Effector CD4-positive, alpha-beta T cell (primary cell): ENCODE data around the gene IRAK3.
"Not testable (repeated sequence)": the region's sequence is repeated elsewhere in the genome, so short reads cannot be mapped to it uniquely, and the experiment has no call there.

Experiments used
- DNase-seq: peaks from one replicate; pipeline ENCODE4 v3.0.0-alpha.2; 2020

The IRAK3 gene

DNA sequence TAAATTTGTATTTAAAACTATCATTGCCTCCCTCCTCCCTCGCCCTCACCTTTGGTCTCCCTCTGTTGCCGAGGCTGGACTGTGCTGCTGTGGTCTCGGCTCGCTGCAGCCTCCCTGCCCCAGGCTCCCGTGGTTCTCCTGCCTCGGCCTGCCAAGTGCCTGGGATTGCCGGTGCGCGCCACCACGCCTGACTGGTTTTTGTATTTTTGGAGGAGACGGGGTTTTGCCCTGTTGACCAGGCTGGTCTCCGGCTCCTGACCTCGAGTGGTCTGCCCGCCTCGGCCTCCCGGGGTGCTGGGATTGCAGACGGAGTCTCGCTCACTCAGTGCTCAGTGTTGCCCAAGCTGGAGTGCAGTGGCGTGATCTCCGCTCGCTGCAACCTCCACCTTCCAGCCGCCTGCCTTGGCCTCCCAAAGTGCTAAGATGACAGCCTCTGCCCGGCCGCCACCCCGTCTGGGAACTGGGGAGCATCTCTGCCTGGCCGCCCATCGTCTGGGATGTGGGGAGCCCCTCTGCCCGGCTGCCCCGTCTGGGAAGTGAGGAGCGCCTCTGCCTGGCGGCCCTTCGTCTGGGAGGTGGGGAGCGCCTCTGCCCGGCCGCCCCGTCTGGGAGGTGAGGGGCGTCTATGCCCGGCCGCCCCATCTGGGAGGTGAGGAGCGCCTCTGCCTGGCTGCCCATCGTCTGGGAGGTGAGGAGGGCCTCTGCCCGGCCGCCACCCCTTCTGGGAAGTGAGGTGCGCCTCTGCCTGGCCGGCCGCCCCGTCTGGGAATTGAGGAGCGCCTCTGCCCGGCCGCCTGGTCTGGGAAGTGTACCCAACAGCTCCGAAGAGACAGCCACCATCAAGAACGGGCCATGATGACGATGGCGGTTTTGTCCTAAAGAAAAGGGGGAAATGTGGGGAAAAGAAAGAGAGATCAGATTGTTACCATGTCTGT is 14.4 kb upstream of the IRAK3 start:
- not testable (repeated sequence) for DNase-seq

DNA sequence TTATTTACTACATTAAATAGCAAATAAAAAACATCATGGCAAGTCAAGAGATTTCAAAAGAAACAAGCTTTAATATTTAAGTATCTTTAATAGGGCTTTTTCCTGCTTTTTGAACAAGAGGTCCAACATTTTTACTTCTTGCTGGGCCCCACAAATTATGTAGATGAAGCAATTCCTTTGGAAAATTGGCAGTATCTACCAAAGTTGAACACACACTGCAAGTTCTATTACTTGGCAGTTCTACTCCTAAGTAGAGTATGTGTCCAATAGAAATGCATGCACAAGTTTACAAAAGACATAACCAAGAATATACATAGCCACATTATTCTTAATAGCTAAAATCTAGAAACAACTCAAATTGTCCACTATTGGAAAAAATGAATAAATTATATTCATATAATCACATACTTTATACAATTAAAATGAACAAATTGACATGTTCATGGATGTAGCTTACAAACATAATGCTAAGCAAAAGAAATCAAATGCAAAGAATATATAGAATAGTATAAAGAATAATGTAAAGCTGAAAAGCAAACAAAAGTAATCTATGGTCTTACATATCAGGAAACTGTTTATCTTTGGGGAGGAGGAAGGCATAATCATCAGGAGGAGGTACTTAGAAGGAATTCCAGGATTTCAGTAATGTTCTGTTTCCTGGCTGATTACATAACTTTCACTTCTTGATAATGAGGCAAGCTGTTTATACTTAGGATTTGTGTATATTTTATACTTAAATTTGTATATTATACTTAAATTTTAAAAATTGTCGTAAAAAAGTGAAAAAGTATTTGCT is 12.7 kb upstream of the IRAK3 start:
- DNase-seq: no peak

DNA sequence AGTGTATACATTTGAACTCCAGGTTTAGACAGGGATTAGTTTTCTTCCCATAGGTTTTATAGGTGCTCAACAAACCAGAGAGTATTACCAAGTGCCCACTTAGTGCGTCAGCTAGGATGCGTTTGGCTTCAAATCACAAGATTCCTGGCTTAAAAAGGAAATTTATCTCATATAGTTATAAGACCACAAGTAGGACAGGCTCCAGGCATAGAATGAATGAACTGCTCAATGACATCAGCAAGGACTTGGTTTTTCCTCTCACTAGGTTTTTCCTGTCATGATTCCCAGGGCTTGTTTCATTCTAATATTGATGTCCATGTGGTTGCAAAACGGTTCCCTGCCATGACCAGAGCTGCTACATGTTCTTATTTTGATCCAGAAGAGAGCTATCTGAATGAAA is 6.1 kb upstream of the IRAK3 start:
- no peak for DNase-seq

DNA sequence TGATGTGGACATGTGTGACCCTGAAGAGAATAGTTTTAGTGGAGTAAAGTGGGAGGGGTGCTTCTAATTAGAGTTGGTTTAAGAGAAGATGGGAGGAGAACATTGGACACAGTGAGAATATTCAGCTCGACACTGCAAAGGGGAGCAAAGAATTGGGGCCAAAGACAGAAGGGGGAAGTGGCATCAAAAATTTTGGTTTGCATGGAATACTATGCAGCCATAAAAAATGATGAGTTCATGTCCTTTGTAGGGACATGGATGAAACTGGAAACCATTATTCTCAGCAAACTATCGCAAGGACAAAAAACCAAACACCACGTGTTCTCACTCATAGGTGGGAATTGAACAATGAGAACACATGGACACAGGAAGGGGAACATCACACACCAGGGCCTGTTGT is 4.2 kb upstream of the IRAK3 start:
- not testable (repeated sequence) for DNase-seq

DNA sequence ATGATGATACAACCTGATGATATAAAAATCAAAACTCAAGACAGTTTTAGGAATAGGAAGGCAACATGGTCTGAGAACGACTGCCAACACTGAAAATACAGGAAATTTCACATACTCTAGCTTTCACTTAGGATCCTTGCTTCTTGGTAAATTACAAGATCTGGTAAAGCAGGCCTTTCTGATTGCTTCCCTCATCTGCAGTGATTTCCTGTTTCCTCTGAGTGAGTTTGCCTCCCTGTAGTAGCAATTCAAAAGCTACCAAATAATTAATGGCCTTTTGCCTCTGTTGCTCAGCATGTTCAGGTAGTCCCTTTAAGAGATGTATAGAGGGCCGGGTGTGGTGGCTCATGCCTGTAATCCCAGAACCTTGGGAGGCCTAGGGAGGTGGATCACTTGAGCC is 2.0 kb upstream of the IRAK3 start:
- DNase-seq: no peak

DNA sequence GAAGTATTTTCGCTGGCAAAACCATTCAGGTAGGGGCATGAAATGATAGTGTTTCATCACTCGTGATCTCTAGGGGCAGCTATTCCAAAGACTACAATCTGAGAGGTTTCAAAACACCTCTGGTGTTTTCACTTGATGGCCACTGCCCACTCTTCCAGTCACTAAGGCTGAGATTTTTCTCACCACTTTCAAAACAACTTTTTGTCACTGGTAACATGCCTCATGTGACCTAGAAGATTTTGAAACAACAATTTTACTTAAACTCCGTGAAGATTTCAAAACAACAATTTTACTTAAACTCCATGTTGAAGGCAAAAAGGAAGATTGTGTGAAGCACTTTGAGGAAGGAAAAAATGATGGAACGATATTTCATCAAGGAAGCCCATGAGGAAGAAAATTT is 1.2 kb upstream of the IRAK3 start:
- DNase-seq: no peak

DNA sequence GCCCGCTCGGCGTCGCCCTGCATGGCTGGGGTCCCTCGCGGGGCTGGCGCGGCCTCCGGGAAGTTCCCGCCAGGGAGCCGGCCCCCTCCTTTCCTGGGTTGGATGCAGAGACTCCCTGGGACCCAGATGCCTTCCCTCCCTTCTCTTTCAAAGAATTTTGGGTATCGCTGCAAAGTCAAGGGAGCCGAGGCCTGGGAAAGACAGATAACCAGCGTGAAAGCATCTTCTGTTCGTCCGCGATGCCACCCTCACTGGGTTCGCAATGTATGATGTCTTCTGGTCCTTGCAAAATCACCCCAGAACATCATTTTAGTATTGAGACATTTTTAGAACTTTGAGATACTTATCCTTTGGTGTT is 451 bp downstream of the IRAK3 start:
- no peak for DNase-seq

DNA sequence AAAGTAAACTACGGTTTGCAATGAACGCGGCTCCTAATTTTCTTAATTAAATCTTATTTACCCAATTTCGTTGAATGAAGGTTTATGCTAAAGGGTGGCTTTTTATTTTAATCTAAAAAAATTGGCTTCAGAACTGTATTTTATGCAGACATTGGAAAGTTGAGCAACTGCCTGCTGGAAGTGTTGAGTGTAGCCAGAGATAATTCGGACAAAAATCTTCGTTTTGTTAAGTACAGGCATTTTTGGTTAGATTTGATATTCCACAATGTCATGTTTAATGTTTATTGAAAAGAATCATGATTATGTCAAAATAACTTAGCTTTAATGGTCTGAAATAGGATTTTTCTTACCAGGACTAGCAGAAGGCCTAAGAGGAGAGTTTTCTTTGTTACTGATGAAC is 875 bp downstream of the IRAK3 start:
- no peak for DNase-seq

DNA sequence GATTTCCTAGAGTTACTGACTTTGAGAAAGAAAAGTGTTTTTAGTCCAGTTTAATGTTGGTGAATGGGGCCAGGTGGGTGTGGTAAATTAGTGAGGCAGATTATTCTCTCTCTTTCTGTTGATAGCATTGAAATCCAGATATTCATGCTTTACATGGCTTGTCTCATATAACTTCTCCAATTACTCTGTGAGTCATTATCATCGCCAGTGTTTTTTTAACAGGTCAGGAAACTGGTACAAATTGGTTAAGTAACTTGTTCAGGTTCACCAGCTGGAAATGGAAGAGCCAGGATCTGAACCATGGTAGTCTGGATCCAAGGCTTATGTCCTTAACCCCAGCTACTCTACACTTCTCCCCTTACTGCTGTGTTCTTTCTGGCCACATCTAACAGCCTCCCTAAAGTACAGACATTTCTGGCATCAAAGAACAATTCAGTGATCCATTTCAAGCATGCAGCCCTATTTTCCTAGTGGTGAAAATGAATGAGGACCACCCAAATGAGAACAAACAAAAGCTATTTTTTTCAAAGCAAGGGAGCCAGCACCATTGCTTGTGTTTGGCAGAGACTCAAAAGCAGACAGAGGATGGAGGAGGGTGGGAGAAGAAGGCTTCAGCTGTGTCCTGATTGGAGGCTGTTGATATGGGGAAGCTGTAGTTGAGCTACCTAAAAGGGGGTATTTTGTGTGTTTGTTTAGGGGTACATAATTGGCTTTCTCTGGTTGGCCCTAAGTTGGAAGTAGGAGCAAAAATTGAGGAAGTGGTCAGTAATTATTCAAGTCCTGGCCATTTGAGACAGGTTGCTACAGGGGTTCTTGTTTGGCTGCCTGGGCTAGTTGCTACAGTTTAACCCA is 1.7 kb downstream of the IRAK3 start:
- DNase-seq: no peak

DNA sequence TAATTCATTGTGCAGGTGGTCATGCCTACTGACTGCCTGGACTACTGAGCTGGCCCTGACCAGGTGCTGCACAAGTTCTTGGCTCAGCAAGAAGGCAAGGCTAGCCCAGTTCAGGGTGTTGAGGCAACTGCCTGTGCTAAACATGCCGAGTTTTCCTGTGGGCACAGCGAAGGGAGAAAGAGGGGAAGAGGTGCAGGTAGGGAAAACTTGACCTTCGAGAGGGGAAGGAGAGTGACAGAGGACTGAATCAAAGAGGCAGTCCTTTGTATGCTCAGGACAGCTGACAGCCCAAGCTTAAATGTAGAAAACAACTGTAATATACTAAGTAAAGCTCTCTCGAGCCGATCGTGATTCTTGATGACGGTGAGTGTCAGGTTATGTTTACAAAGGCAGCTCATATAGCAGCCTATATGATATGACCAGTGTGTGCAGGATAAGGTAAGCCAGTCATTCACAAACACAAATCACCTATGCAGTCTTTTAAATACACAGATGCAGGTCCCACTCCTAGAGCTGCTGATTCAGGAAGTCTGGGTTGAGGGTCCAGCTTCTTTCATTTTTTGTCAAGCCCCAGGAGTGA is 2.6 kb downstream of the IRAK3 start:
- no peak for DNase-seq

DNA sequence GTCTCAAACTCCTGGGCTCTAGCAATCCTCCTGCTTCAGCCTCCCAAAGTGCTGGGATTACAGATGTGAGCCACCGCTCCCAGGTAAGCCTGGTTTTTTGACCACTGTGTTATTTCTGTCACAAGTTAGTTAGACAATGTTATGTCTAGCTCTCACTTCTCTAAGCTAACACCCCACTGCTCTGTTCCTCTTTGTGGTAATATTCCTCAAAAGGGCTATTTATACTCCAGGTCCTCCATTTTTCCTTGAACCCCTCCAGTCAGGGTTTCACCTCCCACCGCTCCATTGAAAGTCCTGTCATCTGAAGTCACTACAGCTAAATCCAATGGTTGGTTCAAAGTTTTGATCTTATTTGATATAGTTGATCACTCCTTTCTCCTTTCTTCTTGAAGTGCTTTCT is 5.1 kb downstream of the IRAK3 start:
- DNase-seq: no peak

DNA sequence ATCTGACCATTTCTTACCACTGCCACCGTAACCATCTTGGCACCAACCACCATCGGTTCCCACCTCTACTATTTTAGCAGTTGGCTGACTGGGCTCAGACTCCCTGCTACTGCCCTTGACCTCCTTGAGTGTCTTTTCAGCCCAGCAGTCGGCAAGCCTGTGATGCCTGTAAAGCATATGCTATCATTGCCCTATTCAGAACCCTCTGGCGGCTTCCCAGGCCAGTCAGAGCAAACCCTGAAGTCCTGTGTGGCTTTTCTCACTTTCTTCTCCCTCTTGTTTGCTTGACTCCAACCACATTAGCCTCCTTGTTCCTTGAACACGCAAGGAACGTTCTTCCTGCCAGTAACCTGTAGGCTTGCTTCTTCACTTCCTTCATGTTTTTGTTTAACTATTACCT is 6.2 kb downstream of the IRAK3 start:
- no peak for DNase-seq

DNA sequence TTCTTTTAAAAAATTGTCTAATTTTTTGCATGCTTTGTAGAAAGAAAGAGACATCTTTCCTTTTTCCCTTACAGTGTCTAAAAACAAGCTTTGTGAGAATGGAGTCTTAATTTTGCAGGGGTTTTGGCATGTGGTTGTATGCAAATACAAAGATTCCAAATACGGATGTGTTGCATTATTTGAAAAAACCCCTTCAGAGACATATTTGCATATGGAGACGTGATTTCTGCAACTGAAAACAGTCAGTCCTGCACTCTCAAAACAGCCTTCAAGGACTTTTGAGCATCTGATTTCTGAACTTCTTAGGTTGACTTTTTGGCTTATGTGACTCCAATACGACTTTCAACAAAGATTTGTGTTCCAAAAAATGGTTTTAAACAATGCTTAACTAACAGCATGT is 7.8 kb downstream of the IRAK3 start:
- no peak for DNase-seq

DNA sequence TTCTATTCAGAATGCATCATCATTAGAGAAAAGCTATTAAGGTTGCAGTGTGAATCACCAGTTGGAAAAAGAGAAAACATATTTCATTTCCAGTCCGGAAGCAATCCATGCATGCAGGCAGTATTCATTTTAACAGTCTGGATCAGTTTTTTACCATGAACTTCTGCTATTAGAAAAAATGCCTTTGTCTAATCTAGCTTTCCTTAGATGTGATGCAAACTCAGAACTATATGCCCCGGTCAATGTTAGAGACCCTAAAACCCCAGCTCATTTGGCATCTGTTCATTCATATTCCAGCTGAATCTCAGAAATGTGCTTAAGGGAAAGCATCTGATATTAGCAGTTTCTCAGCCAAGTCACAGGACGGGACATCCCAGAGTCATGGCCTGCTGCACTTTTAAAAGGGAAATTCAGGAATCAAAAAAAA is 8.5 kb downstream of the IRAK3 start:
- no peak for DNase-seq

DNA sequence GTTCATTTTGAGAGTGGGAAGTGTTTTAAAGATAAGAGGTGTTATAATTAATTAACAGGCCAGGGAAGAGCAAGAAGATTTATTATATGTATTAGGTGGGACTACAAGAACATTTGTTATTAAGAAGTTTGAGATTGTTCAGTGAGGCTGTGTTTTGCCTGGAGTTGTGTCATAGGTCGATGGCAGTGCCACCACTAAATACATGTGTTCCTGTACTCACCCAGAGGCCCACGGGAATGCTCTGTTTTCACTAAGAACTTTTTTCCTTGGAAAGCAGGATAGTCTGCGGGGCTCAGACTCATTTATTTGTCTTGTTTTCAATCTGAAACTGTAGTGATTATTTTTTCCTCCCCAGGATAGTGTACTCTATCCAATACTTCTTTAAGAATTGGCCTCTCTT is 10.1 kb downstream of the IRAK3 start:
- no peak for DNase-seq

DNA sequence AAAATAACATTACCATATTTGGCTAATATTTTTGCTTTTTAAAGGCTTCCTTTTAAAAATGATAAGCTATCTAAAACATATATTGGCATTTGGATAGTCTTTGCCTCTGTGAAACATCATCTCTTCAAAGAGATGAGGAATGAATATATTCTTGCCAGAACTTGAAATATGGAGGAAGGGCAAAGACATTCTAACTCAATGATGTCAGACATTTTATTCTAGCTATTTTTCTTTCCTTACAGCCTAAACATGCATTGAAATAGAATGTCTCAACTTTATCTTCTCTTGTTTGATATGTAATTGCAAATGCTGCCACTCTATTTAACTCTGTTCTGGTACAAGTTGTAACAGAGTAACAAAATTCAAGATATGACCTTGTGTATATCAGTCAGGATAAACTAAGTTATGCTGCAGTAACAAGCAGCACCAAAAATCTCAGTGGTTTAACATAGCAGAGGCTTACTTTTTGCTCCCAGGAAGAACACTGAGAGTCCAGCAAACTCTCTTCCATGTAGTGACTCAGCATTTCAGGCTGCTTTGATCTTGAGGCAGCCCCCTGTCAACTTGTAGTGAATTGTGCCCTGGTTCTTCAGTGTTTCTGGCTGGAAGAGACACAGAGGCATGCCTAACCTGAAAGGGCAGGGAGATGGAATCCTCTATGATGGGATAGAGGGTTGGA is 11.0 kb downstream of the IRAK3 start:
- no peak for DNase-seq

DNA sequence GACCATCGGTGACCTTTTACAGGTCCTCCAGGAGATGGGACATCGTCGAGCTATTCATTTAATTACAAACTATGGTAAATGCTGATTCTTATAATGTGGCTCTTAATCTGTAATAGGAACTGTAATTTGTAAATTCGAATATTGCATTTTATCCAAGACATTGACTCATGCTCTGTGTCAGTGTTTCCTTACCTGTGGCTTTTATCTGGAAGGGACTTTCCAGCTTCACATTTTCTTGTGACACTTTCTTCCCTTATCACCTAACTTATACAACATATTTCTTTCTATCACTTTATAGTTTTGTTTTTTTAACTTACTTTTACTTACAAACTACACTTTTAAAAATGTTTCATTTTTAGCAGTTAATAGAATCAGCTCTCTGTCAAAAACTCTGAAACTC is 14.8 kb downstream of the IRAK3 start:
- DNase-seq: no peak

DNA sequence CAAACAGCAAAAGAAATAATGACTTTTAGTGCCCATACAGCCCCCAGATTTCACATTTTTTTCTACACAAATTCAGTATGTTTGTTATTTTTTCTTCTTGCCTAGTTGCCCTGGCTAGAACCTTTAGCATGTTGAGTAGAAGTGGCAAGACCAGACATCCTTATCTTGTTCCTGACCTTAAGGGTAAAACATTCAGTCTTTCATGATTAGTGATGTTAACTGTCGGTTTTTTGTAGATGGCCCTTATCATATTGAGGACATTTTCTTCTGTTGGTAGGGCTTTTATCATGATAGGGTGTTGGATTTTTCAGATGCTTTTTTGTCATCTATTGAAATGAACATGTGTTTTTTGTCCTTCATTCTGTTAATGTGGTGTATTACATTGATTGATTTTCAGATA is 17.1 kb downstream of the IRAK3 start:
- DNase-seq: no peak

DNA sequence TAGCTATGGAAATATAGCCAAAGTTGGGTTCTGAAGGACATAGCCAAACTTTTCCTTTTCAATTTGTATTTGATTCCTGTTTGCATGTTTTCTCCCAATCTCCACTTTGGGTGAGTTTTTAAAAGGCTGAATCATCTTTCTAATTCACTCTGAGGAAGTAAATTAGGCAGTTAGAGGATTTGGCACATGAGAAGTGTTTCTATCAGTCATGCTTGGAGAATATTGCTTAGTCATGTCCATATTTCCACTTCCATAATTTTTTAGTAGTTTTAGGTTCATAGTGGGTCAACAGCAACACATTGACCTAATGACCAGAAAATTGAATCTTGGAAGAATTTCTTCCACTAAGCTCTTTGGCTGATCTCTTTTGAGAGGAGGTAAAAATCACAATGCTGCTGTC is 21.8 kb downstream of the IRAK3 start:
- DNase-seq: no peak

DNA sequence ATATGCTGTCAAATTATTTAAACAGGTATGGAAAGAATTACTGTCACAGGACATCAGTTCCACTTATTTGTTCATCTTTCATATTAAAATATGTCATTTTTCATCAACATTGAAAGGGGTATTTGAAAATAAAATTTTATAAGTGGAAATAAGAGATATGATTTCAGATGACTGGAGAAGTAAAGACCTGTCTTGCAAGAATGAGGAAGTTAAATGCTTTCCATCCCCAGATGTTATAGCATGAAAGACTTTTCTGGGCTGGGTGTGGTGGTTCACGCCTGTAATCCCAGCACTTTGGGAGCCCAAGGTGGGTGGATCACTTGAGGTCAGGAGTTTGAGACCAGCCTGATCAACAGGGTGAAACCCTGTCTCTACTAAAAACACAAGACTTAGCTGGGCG is 22.6 kb downstream of the IRAK3 start:
- not testable (repeated sequence) for DNase-seq

DNA sequence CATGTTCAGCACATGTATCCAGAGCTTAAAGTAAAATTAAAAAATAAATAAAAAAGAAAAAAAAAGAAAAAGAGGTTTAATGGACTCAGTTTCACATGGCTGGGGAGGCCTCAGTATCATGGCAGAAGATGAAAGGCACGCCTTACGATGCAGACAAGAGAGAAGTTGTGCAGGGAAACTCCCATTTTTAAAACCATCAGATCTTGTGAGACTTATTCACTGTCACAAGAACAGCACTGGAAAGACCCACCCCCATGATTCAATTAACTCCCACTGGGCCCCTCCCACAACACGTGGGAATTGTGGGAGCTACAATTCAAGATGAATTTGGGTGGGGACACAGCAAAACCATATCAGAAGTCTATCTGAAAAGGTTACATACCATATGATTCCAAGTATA is 24.0 kb downstream of the IRAK3 start:
- not testable (repeated sequence) for DNase-seq

DNA sequence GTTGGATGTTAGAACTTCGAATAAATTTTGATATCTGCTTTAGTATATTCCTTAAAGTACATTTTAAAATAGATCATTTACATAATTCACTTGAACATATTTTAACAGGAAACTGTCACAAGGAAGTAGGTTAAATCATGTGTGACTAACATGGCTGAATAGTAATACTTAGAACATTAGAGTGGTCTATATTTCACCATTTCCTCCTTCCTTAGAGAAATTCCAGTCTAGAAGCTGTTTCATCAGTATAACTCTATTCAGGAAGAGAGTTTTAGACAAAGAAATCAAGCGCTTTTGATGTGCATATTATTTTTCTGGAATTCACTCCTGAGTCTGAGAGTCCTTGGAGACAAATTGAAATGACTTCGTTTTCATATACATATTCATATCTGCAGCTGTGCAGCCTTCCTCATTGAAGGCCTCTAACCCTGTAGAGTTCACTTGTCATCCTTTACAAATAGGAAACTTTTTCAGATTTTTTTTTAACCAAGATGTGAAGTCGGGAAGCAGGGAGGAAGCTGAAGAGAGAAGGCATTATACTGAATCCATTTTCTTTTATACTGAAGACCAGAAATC is 28.4 kb downstream of the IRAK3 start:
- no peak for DNase-seq
